ENCODE measurements around the gene C2CD3.
A peak's percentile ranks its signal among the peaks of the same experiment; 100 is the strongest.

The C2CD3 gene

GRCh38 chr11:74008373-74009229, 162.2 kb downstream of the C2CD3 start, which contains the start of gene UCP3:
TSS of gene UCP3 (minus strand) at chr11:74009085. CDS start at chr11:74007042, 2,043 bp downstream.
- peak in 1 of 10 donors; percentile 29 for DNase-seq
- intact Hi-C loops (cut with DNase I): no loop called here

DNA sequence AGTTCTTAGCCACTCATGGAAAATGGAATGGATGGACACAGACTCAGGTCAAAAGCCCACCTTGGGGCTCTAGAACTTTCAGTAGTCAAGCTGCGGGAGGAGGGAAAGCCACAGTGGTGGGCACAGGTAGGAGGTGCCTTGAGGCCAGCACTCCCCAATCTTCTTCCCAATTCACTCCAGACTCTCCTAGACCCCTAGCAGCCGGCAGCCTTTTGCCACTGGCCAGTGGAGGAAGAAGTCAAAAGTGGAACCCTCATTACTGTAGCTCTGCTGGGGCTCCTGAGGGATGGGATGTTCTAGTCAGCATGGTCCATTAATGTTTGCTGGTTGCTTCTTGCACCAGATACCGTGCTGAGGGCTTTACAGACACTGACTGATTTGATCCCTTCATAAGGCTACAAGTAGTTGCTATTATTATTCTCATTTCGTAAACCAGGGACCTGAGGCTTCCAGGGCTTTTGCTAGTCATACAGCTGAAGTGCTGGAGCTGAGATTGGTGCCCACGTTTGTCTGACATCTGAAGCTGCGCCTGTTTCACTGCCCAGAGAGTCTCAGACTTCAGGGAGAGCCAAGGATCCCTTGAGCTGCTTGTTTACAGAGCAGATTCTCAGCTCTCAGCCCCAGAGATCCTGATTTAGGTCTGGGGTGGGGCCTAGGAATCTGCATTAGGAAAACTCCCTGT, 163.0 kb downstream of the C2CD3 start:
- intact Hi-C loops (cut with DNase I): no loop called here
- DNase-seq: peak in 1 of 10 donors; percentile 4

DNA sequence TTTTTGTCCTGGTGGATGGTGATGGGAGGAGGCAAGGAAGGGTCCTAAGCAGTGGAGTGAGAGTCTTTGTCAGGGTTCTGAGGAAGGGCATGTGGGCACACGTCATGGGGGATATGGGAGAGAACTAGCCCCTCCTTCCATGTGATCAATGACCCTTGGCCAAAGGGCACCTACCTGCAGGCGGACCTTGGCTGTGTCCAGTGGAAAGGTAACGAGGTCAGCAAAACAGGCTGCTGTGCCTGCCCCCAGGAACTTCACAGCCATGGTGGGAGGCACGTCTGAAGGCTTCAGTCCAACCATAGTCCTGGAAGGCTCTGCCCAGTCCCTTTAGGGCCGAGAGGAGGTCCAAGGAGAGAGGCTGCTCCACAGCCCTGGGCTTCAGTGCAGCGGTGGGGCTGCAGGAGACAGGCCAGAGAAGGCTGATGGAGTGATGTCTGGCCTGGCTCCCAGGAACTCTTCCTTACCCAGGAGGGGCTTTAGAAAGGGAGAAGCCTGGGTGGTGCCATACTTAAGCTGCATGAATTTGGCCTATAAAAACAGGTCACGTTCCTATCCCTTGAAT, 164.0 kb downstream of the C2CD3 start:
- DNase-seq: peak in 1 of 10 donors; percentile 3

GRCh38 chr11:74005721-74006517, 164.9 kb downstream of the C2CD3 start:
- intact Hi-C loops (cut with DNase I): no loop called here
- peak in 1 of 10 donors; percentile 59 for DNase-seq

More for the DNA sequence above, 164.0 kb downstream of the C2CD3 start:
- intact Hi-C loops (cut with DNase I): no loop called here

GRCh38 chr11:74004759-74005615, 165.8 kb downstream of the C2CD3 start:
- intact Hi-C loops (cut with DNase I): no loop called here

GRCh38 chr11:74004046-74004695, 166.6 kb downstream of the C2CD3 start:
- DNase-seq: peak in 1 of 10 donors; percentile 30

More at GRCh38 chr11:74004759-74005615, 165.8 kb downstream of the C2CD3 start:
- peak in 1 of 10 donors; percentile 69 for DNase-seq

GRCh38 chr11:74002832-74003231, 168.0 kb downstream of the C2CD3 start:
- peak in 1 of 10 donors; percentile 3 for DNase-seq
- intact Hi-C loops (cut with DNase I): no loop called here

More at GRCh38 chr11:74004046-74004695, 166.6 kb downstream of the C2CD3 start:
- intact Hi-C loops (cut with DNase I): no loop called here

- DNase-seq: peak in 1 of 10 donors; percentile 56
- intact Hi-C loops (cut with DNase I): no loop called here
Measured at GRCh38 chr11:74001822-74002286, 168.9 kb downstream of the C2CD3 start.

DNA sequence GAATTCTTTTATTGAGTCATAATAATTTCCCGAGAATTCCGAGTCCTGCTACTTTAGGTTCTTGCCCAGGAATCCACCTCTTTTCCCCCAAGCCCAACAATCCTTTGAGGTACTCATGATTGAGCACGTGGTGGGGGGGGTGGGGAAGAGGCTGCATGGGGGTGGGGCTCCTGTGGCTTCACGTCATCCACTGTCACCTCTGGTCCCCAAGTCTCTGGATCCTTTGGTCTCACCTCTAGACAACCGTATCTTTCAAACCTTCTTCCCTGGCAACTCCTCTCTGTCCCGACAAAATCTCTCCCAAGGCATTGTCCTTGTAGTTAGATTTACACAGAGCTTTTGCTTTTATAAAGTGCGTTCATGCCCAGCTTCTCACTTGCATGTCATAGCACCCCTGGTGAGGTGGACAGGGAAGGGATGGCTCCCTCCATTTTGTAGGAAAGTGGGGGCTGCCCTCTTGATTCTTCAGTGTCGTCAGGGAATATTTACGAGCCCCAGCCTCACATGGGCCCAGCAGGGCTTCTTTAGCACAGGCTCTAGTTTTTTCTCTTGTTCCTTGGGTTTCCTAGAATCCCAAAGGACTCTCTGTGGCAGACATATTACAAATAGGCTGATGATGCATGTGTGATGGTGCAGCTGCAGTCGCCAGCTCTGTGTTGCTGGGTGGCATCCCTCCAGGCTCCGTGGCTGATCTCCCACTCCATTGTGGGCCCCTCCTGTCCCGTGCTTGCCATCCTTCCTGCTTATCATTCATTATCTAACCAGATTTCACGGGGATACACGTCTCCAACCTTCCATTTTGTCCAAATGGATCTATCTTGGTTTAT, 170.3 kb downstream of the C2CD3 start:
- intact Hi-C loops (cut with DNase I): no loop called here
- peak in 4 of 10 donors; percentile 29 to 78 (median 42) for DNase-seq

GRCh38 chr11:73999581-74000306, 171.1 kb downstream of the C2CD3 start:
- DNase-seq: peak in 2 of 10 donors; percentile 27 to 61
- intact Hi-C loops (cut with DNase I): no loop called here

GRCh38 chr11:73998846-73999575, 171.8 kb downstream of the C2CD3 start:
- DNase-seq: peak in 2 of 10 donors; percentile 43 to 76
- intact Hi-C loops (cut with DNase I): no loop called here

- peak in 1 of 10 donors; percentile 27 for DNase-seq
- intact Hi-C loops (cut with DNase I): no loop called here
Measured at GRCh38 chr11:73997120-73997770, 173.6 kb downstream of the C2CD3 start.

- intact Hi-C loops (cut with DNase I): no loop called here
- peak in 2 of 10 donors; percentile 1 to 18 for DNase-seq
Measured at GRCh38 chr11:73996161-73996747, 174.5 kb downstream of the C2CD3 start.

GRCh38 chr11:73995731-73996130, 175.1 kb downstream of the C2CD3 start:
- intact Hi-C loops (cut with DNase I): no loop called here
- no peak for DNase-seq

- DNase-seq: no peak
- intact Hi-C loops (cut with DNase I): no loop called here
Measured at GRCh38 chr11:73995247-73995646, 175.6 kb downstream of the C2CD3 start.
